ENCODE results near the gene COLEC12. TPM values are rescaled to one million over a fixed set of nuclear protein-coding genes. Genes with fewer than 3 reads are reported as not detected.

COLEC12 gene
- total RNA-seq, 3 donors from 2014 or later: 2.4 to 12.1 (median 4.7) TPM

GRCh38 chr18:495452-495851 lies 5.0 kb downstream of the COLEC12 start:
- no peak for ATAC-seq
- no peak for TF ChIP-seq CTCF (IDR thresholded peaks at IDR 0.05)
- no peak for DNase-seq
- H3K4me3 ChIP-seq: no peak overlapping the region
- no peaks in the 10 kb centered on the region for H3K9me3 ChIP-seq
- no peaks in the 10 kb centered on the region for H3K36me3 ChIP-seq (ENCODE audit: low read depth)
- intact Hi-C loops (cut with DNase I, micrococcal nuclease): no loop called here
- H3K4me1 ChIP-seq (ENCODE audit: low read depth): no peaks in the 10 kb centered on the region

GRCh38 chr18:495017-495416 lies 5.5 kb downstream of the COLEC12 start:
- DNase-seq (no peak), ATAC-seq (no peak)
- Histone ChIP-seq H3K4me3 (no peak overlapping the region), H3K36me3 (ENCODE audit: low read depth) (no peaks in the 10 kb centered on the region), H3K9me3 (no peaks in the 10 kb centered on the region), H3K4me1 (ENCODE audit: low read depth) (no peaks in the 10 kb centered on the region)
- intact Hi-C loops (cut with DNase I, micrococcal nuclease): no loop called here
- TF ChIP-seq CTCF (IDR thresholded peaks at IDR 0.05): no peak

DNA sequence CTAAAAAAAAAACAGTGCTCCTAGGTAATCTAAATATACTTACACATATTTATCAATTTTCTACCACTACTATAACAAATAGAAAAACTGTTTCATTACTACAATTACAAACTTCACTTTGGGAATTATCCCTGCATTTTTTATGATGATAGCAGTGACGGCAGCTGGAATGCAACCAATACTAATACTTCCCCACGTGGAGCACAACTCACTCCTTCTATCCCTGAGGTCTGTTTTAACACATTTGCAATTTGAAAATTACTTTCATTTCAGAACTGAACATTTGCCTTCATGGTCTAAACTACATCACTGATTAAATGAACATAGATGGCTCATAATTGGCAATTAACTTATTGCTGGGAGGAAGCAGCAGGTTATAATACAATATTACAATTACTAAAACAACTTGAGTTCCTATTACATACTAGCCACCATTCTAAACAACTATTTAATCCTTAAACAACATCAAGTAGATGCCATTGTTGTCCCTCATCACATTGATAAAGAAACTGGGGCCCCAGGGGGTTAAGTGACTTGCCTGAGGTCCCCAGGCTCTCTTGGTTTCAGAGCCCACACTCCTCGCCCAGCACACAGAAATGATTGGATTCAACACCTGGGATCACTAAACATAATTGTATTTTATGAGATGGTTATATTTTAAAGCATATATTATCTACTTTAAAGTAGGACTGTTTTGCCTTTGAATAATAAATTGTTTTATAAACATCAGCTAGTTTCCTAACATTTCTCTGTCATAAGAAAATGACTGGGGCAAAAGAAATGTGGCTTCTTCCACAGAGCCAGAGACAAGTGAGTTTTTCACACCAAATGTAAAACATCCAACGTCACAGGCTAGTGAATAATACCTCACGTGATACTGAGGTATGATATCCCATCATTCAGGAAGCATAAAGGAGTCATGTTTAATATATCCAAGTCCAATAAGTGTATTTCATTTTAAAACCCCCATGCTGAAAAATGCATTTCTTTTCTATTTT lies 6.2 kb downstream of the COLEC12 start:
- no peaks in the 10 kb centered on the region for H3K4me1 ChIP-seq (ENCODE audit: low read depth)
- no peaks in the 10 kb centered on the region for H3K36me3 ChIP-seq (ENCODE audit: low read depth)
- intact Hi-C loops (cut with DNase I, micrococcal nuclease): no loop called here

GRCh38 chr18:492451-492850 lies 8.1 kb downstream of the COLEC12 start:
- no peak overlapping the region for H3K4me3 ChIP-seq
- no peaks in the 10 kb centered on the region for H3K4me1 ChIP-seq (ENCODE audit: low read depth)
- no peaks in the 10 kb centered on the region for H3K36me3 ChIP-seq (ENCODE audit: low read depth)
- no peak for TF ChIP-seq CTCF (IDR thresholded peaks at IDR 0.05)
- no peaks in the 10 kb centered on the region for H3K9me3 ChIP-seq
- no peak for ATAC-seq
- no peak for DNase-seq
- intact Hi-C loops (cut with DNase I, micrococcal nuclease): no loop called here

More for the DNA sequence above, 6.2 kb downstream of the COLEC12 start:
- DNase-seq (no peak), ATAC-seq (no peak)
- H3K9me3 ChIP-seq: no peaks in the 10 kb centered on the region
- H3K4me3 ChIP-seq: no peak overlapping the region
- no peak for TF ChIP-seq CTCF (IDR thresholded peaks at IDR 0.05)

- ATAC-seq (no peak), DNase-seq (no peak)
- H3K9me3 ChIP-seq: no peaks in the 10 kb centered on the region
- intact Hi-C loops (cut with DNase I, micrococcal nuclease): no loop called here
- no peaks in the 10 kb centered on the region for H3K36me3 ChIP-seq (ENCODE audit: low read depth)
- no peaks in the 10 kb centered on the region for H3K4me1 ChIP-seq (ENCODE audit: low read depth)
- no peak overlapping the region for H3K4me3 ChIP-seq
- TF ChIP-seq CTCF (IDR thresholded peaks at IDR 0.05): no peak
Measured at GRCh38 chr18:490624-491023, 9.9 kb downstream of the COLEC12 start.
